K562 (cell line): ENCODE data around the gene DCPS. TPM values are rescaled to one million over a fixed set of nuclear protein-coding genes. Genes with fewer than 3 reads are reported as not detected.

Experiments
- BRF1 ChIP-seq: IDR thresholded peaks from 3 replicates; pipeline ENCODE4 v1.6.1; 2011; ENCODE audit warnings: borderline replicate concordance, mild to moderate bottlenecking; ENCODE audit not compliant: insufficient read length; ENCODE audit errors: extremely low read depth
- ETV1 ChIP-seq: fragments of 450-650 bp; conservative IDR thresholded peaks from 2 replicates; pipeline ENCODE4 v1.6.1; 2016; ENCODE audit warnings: missing genetic modification characterization, control low read depth, low read depth, missing compliant biosample characterization
- HLTF ChIP-seq: fragments of 450-650 bp; IDR thresholded peaks from 2 replicates; pipeline ENCODE4 v1.6.1; 2016
- JUND ChIP-seq, 2 experiments: IDR thresholded peaks; 2 replicates in 1 of 2; 3 replicates in 1 of 2; pipeline ENCODE4 v1.6.1; 2011; ENCODE audit warnings: borderline replicate concordance in 2 of 2, low read depth in 2 of 2, low read length in 2 of 2, improper control_type of control experiment in 1 of 2, missing biosample characterization in 1 of 2, missing genetic modification characterization in 1 of 2, missing genetic modification reagents in 1 of 2
- PCBP2 ChIP-seq: fragments of 200-400 bp; formaldehyde crosslinking; IDR thresholded peaks from 2 replicates; pipeline ENCODE4 v1.6.1; 2018; ENCODE audit warnings: low read length, low read depth, mild to moderate bottlenecking, moderate library complexity; ENCODE audit not compliant: poor library complexity, severe bottlenecking
- SNRNP70 ChIP-seq: fragments of 200-400 bp; formaldehyde crosslinking; optimal IDR thresholded peaks from 2 replicates; pipeline ENCODE3; 2017; ENCODE audit warnings: low read depth, low read length
- SRF ChIP-seq, 2 experiments: fragments of 250-450, 450-650 bp in 1 of 2; sonication (Bioruptor Pico) in 1 of 2; sonication (generic) in 1 of 2; formaldehyde crosslinking; IDR thresholded peaks; 2 replicates each; pipeline versions ENCODE4 v1.5.0 to v1.5.1; 2020 to 2022; ENCODE audit warnings: mild to moderate bottlenecking in 1 of 2, missing genetic modification reagents in 1 of 2
- polyA plus RNA-seq, 8 experiments: library from polyadenylated mRNA; depleted of rRNA in 4 of 8; stranded (reverse) in 5 of 8; unstranded in 3 of 8; fragments of >200 nt; fragmentation: Nextera tagmentation in 2 of 8; fragmentation: Illumina TruSeq in 1 of 8; extraction: Ambion mirVana in 2 of 8; extraction: Trizol in 1 of 8; gene quantifications; 2 replicates each; pipeline versions ENCODE4 v1.2.1 to v1.2.3, GENCODE V29; 2011 to 2014; ENCODE audit warnings: inconsistent platforms in 1 of 8, missing spikeins in 1 of 8
- total RNA-seq, 7 experiments: library from RNA; depleted of rRNA in 6 of 7; stranded (reverse); fragments of >200 nt in 6 of 7; fragmentation: Illumina TruSeq in 2 of 7; extraction: Trizol in 2 of 7; gene quantifications; 2 replicates each; pipeline versions ENCODE4 v1.2.1 to v1.2.3, GENCODE V29; 2011 to 2021; ENCODE audit warnings: low replicate concordance in 1 of 7
- TF ChIP-seq, protein P1 (sequence below), 2 experiments: fragments of 450-650 bp in 1 of 2; sonication (generic) in 1 of 2; formaldehyde crosslinking in 1 of 2; IDR thresholded peaks; 2 replicates each; pipeline versions ENCODE4 v1.7.1 to v1.9.0; 2016 to 2022; ENCODE audit warnings: inconsistent platforms in 1 of 2, mild to moderate bottlenecking in 1 of 2, missing genetic modification reagents in 1 of 2
- TF ChIP-seq, protein P2 (sequence below), 2 experiments: fragments of 450-650 bp in 1 of 2; IDR thresholded peaks; 2 replicates each; pipeline ENCODE4 v1.6.1; 2011 to 2017; ENCODE audit warnings: low read depth in 2 of 2, antibody characterized with exemption in 1 of 2, borderline replicate concordance in 1 of 2, low read length in 1 of 2, mild to moderate bottlenecking in 1 of 2, mixed read lengths in 1 of 2; ENCODE audit not compliant: control insufficient read depth in 1 of 2
- TF ChIP-seq, protein P3 (sequence below): fragments of 450-650 bp; formaldehyde crosslinking; IDR thresholded peaks from 2 replicates; pipeline ENCODE4 v1.4.0; 2020; ENCODE audit warnings: mild to moderate bottlenecking, moderate library complexity

Gene DCPS
- total and polyA plus RNA-seq, 9 of the 15 experiments (the other 6 are each of a cell fraction or from before 2014, with no cell fraction given), result 8.7 to 38.1 (median 17.9) TPM

DNA sequence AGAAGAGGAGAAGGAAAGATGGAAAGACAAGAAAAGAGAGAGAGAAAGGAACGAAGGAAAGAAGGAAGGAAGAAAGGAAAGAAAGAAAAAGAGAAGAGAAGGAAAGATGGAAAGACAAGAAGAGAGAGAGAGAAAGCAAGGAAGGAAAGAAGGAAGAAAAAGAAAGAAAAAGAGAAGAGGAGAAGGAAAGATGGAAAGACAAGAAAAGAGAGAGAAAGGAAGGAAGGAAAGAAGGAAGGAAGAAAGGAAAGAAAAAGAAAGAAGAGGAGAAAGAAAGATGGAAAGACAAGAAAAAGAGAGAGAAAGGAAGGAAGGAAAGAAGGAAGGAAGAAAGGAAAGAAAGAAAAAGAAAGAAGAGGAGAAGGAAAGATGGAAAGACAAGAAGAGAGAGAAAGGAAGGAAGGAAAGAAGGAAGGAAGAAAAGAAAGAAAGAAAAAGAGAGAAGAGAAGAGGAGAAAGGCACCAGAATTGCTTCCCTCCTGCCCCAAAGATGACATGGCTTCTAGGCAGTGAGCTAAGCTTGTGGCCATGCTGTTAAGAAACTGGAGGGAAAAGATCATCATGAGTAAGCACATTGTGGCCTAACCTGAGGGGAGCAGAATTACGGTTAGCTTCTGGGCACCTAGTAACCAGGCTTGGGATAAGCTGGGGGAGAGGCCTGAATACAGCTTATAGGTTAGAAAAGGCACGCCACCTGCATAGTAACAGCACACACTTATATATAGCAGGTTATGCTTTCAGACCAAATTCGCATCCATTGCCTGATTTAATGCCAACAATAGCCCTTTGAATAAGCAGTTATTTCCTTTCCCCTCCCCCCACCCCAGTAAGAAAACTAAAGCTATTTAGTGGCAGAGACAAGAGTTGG, 49.3 kb downstream of the DCPS start (continued):
- TF ChIP-seq, protein P1, sequence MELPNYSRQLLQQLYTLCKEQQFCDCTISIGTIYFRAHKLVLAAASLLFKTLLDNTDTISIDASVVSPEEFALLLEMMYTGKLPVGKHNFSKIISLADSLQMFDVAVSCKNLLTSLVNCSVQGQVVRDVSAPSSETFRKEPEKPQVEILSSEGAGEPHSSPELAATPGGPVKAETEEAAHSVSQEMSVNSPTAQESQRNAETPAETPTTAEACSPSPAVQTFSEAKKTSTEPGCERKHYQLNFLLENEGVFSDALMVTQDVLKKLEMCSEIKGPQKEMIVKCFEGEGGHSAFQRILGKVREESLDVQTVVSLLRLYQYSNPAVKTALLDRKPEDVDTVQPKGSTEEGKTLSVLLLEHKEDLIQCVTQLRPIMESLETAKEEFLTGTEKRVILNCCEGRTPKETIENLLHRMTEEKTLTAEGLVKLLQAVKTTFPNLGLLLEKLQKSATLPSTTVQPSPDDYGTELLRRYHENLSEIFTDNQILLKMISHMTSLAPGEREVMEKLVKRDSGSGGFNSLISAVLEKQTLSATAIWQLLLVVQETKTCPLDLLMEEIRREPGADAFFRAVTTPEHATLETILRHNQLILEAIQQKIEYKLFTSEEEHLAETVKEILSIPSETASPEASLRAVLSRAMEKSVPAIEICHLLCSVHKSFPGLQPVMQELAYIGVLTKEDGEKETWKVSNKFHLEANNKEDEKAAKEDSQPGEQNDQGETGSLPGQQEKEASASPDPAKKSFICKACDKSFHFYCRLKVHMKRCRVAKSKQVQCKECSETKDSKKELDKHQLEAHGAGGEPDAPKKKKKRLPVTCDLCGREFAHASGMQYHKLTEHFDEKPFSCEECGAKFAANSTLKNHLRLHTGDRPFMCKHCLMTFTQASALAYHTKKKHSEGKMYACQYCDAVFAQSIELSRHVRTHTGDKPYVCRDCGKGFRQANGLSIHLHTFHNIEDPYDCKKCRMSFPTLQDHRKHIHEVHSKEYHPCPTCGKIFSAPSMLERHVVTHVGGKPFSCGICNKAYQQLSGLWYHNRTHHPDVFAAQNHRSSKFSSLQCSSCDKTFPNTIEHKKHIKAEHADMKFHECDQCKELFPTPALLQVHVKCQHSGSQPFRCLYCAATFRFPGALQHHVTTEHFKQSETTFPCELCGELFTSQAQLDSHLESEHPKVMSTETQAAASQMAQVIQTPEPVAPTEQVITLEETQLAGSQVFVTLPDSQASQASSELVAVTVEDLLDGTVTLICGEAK (IDR thresholded peaks at IDR 0.05), result peak; percentile 62
- TF ChIP-seq, protein P1 (CRISPR knock-in tag; IDR thresholded peaks at IDR 0.05), result no peak
- TF ChIP-seq, protein P2, sequence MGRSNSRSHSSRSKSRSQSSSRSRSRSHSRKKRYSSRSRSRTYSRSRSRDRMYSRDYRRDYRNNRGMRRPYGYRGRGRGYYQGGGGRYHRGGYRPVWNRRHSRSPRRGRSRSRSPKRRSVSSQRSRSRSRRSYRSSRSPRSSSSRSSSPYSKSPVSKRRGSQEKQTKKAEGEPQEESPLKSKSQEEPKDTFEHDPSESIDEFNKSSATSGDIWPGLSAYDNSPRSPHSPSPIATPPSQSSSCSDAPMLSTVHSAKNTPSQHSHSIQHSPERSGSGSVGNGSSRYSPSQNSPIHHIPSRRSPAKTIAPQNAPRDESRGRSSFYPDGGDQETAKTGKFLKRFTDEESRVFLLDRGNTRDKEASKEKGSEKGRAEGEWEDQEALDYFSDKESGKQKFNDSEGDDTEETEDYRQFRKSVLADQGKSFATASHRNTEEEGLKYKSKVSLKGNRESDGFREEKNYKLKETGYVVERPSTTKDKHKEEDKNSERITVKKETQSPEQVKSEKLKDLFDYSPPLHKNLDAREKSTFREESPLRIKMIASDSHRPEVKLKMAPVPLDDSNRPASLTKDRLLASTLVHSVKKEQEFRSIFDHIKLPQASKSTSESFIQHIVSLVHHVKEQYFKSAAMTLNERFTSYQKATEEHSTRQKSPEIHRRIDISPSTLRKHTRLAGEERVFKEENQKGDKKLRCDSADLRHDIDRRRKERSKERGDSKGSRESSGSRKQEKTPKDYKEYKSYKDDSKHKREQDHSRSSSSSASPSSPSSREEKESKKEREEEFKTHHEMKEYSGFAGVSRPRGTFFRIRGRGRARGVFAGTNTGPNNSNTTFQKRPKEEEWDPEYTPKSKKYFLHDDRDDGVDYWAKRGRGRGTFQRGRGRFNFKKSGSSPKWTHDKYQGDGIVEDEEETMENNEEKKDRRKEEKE (IDR thresholded peaks at IDR 0.05; ENCODE audit: borderline replicate concordance in 1 of 2, control insufficient read depth in 1 of 2, low read depth in 2 of 2, low read length in 1 of 2), result peak in 1 of 2 experiments; percentile 81; a peak in 2 of 4 replicates
- TF ChIP-seq PCBP2 (no peak), SRF (CRISPR knock-in tag; IDR thresholded peaks at IDR 0.05) (no peak), SNRNP70 (no peak), JUND (IDR thresholded peaks at IDR 0.05; ENCODE audit: borderline replicate concordance, low read depth, low read length) (peak; percentile 70; the same call in 1 of the 2 replicates), JUND (tag; IDR thresholded peaks at IDR 0.05; ENCODE audit: borderline replicate concordance, low read depth, low read length) (peak; percentile 77; the same call in 2 of the 3 replicates), HLTF (peak; percentile 95), ETV1 (tag) (peak; percentile 41; the same call in 1 of the 2 replicates), BRF1 (no peak)
- TF ChIP-seq, protein P3, sequence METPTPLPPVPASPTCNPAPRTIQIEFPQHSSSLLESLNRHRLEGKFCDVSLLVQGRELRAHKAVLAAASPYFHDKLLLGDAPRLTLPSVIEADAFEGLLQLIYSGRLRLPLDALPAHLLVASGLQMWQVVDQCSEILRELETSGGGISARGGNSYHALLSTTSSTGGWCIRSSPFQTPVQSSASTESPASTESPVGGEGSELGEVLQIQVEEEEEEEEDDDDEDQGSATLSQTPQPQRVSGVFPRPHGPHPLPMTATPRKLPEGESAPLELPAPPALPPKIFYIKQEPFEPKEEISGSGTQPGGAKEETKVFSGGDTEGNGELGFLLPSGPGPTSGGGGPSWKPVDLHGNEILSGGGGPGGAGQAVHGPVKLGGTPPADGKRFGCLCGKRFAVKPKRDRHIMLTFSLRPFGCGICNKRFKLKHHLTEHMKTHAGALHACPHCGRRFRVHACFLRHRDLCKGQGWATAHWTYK, result no peak
